Measurements from ENCODE around the gene CWC25. TPM values are rescaled to one million over a fixed set of nuclear protein-coding genes. Genes with fewer than 3 reads are reported as not detected.

CWC25 gene
- total RNA-seq, 1 experiment from 2014 or later, result 17.3 TPM

DNA sequence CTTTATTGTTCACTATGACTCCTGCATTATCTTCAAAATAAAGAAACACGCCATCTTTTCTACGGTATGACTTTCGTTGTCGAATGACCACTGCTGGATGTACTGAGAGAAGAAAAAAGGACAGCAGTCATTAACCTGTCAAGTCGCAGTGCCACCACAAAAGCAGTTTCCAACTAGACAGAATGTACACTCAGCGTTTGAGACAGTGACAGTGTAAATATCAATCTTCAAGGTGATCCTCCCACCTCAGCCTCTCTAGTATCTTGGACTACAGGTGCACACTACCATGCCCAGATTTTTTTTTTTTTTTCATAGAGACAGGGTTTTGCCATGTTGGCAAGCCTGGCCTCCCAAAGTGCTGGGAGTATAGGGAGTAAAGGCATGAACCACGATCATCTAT, 25.3 kb upstream of the CWC25 start:
- H3K4me1 Mint-ChIP-seq, result peaks cover 32% of the 10 kb centered on the region
- H3K4me3 Mint-ChIP-seq, result peak overlapping the region; percentile 99
- H3K27me3 Mint-ChIP-seq (ENCODE audit: low read depth), result no peaks in the 10 kb centered on the region; the same call in 1 of the 2 replicates
- no peak for DNase-seq (ENCODE audit: low spot score)
- no peak for ATAC-seq
- ChIA-PET CTCF (no interaction called here), POLR2A (interaction anchor here (1.8 kb wide), 1 partner anchor 72 kb away, joined by 4 read pairs; no protein-coding TSS in a partner anchor)
- no peaks in the 10 kb centered on the region for H3K9me3 Mint-ChIP-seq
- TF ChIP-seq, protein P1, sequence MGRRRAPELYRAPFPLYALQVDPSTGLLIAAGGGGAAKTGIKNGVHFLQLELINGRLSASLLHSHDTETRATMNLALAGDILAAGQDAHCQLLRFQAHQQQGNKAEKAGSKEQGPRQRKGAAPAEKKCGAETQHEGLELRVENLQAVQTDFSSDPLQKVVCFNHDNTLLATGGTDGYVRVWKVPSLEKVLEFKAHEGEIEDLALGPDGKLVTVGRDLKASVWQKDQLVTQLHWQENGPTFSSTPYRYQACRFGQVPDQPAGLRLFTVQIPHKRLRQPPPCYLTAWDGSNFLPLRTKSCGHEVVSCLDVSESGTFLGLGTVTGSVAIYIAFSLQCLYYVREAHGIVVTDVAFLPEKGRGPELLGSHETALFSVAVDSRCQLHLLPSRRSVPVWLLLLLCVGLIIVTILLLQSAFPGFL (CRISPR knock-in tag; IDR thresholded peaks at IDR 0.05; ENCODE audit: borderline replicate concordance), result no peak
- TF ChIP-seq GTF2I (CRISPR knock-in tag; conservative IDR thresholded peaks at IDR 0.05), result no peak
- TF ChIP-seq NR2C2 (CRISPR knock-in tag; IDR thresholded peaks at IDR 0.05), result no peak
- TF ChIP-seq FOXP4 (CRISPR knock-in tag; IDR thresholded peaks at IDR 0.05), result no peak
- no peak for TF ChIP-seq ZNF416 (CRISPR knock-in tag; IDR thresholded peaks at IDR 0.05)
- no peak for TF ChIP-seq ZNF317 (CRISPR knock-in tag; IDR thresholded peaks at IDR 0.05; ENCODE audit: borderline replicate concordance, low read depth)
- no peak for TF ChIP-seq ELF4 (CRISPR knock-in tag; IDR thresholded peaks at IDR 0.05; ENCODE audit: low read depth)
- no peak for TF ChIP-seq ZNF263 (CRISPR knock-in tag; IDR thresholded peaks at IDR 0.05; ENCODE audit: low read depth)
- no peak for TF ChIP-seq ZNF281 (CRISPR knock-in tag; IDR thresholded peaks at IDR 0.05)
- TF ChIP-seq JAZF1 (CRISPR knock-in tag; IDR thresholded peaks at IDR 0.05), result no peak
- TF ChIP-seq, protein P2, sequence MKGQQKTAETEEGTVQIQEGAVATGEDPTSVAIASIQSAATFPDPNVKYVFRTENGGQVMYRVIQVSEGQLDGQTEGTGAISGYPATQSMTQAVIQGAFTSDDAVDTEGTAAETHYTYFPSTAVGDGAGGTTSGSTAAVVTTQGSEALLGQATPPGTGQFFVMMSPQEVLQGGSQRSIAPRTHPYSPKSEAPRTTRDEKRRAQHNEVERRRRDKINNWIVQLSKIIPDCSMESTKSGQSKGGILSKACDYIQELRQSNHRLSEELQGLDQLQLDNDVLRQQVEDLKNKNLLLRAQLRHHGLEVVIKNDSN (CRISPR knock-in tag; IDR thresholded peaks at IDR 0.05), result no peak
- no peak for TF ChIP-seq USF2 (CRISPR knock-in tag; IDR thresholded peaks at IDR 0.05)
- peaks cover 60% of the 10 kb centered on the region for H3K36me3 Mint-ChIP-seq
- H3K27ac Mint-ChIP-seq, result peak overlapping the region; percentile 83

DNA sequence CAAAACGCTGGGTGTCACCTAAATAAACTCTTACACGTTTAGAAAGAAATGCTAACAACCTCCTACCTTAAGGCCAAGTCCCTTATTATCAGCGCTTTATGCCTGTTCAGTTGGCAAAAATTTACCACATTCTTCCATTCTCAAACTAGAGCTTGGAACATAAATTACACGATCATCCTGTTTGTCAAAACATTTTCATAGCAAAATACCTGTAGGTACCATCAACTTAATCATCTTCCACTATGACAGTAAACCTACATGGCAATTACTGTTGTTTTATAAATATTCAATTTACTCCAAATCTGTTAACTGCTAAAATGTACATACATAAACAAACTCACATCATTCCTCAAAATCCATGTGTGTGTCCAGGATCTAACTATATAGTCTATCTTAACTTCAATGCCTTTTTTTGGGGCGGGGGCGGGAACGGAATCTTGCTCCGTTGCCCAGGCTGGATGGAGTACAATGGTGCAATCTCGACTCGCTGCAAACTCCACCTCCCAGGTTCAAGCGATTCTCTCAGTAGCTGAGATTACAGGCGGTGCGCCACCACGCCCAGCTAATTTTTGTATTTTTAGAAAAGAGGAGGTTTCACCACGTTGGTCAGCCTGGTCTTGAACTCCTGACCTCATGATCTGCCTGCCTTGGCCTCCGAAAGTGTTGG, 24.0 kb upstream of the CWC25 start:
- no peak for DNase-seq (ENCODE audit: low spot score)
- H3K9me3 Mint-ChIP-seq, result no peaks in the 10 kb centered on the region
- H3K4me1 Mint-ChIP-seq, result peaks cover 30% of the 10 kb centered on the region
- ChIA-PET CTCF (no interaction called here), POLR2A (interaction anchor here (1.0 to 1.8 kb wide), 2 partner anchors 15 to 73 kb away, joined by 3 to 4 read pairs; no protein-coding TSS in a partner anchor)
- H3K4me3 Mint-ChIP-seq, result no peak overlapping the region
- no peak for ATAC-seq
- H3K36me3 Mint-ChIP-seq, result peaks cover 60% of the 10 kb centered on the region
- no peaks in the 10 kb centered on the region; the same call in 1 of the 2 replicates for H3K27me3 Mint-ChIP-seq (ENCODE audit: low read depth)
- peak overlapping the region; percentile 57 for H3K27ac Mint-ChIP-seq
- no peak for TF ChIP-seq CREB1 (CRISPR knock-in tag; IDR thresholded peaks at IDR 0.05)
- TF ChIP-seq, protein P3, sequence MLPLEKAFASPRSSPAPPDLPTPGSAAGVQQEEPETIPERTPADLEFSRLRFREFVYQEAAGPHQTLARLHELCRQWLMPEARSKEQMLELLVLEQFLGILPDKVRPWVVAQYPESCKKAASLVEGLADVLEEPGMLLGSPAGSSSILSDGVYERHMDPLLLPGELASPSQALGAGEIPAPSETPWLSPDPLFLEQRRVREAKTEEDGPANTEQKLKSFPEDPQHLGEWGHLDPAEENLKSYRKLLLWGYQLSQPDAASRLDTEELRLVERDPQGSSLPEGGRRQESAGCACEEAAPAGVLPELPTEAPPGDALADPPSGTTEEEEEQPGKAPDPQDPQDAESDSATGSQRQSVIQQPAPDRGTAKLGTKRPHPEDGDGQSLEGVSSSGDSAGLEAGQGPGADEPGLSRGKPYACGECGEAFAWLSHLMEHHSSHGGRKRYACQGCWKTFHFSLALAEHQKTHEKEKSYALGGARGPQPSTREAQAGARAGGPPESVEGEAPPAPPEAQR (CRISPR knock-in tag; IDR thresholded peaks at IDR 0.05), result no peak
- TF ChIP-seq NFYB (CRISPR knock-in tag; conservative IDR thresholded peaks at IDR 0.05; ENCODE audit: low read depth), result no peak
- TF ChIP-seq USF2 (CRISPR knock-in tag; IDR thresholded peaks at IDR 0.05), result no peak
- TF ChIP-seq, protein P4, sequence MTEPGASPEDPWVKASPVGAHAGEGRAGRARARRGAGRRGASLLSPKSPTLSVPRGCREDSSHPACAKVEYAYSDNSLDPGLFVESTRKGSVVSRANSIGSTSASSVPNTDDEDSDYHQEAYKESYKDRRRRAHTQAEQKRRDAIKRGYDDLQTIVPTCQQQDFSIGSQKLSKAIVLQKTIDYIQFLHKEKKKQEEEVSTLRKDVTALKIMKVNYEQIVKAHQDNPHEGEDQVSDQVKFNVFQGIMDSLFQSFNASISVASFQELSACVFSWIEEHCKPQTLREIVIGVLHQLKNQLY (CRISPR knock-in tag; IDR thresholded peaks at IDR 0.05), result no peak
- TF ChIP-seq, protein P2 (CRISPR knock-in tag; IDR thresholded peaks at IDR 0.05), result no peak
- no peak for TF ChIP-seq NFE2L1 (CRISPR knock-in tag; IDR thresholded peaks at IDR 0.05)
- TF ChIP-seq ZNF416 (CRISPR knock-in tag; IDR thresholded peaks at IDR 0.05), result peak; percentile 38; the same call in 1 of the 2 replicates
- TF ChIP-seq FOXP1 (CRISPR knock-in tag; IDR thresholded peaks at IDR 0.05; ENCODE audit: borderline replicate concordance), result no peak
- peak; percentile 72; the same call in 1 of the 2 replicates for TF ChIP-seq ZNF121 (CRISPR knock-in tag; IDR thresholded peaks at IDR 0.05)
- TF ChIP-seq KAT7 (CRISPR knock-in tag; IDR thresholded peaks at IDR 0.05; ENCODE audit: borderline replicate concordance), result no peak

Measured in WTC11 (cell line).